ENCODE results near the gene OASL.

DNA sequence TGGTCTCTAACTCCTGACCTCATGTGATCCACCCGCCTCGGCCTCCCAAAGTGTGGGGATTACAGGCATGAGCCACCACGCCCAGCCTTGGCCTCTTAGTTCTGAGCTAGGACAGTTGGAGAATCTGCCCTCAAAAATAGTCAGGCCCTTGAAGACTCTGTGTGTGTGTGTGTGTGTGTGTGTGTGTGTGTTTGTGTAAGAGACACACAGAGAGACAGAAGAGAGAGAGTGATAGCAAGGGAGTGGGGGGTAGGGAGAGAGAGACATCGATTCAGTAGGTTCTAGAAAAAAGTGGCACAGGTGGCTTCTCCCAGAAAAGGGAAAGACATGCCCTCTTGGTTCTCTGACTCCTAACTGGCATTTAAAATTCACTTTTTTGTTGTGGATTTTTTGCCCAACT, 55.3 kb downstream of the OASL start:
- TF ChIP-seq EZH2 (IDR thresholded peaks at IDR 0.05) (no peak), POLR2AphosphoS5 (IDR thresholded peaks at IDR 0.05; ENCODE audit: borderline replicate concordance, low read depth, low read length) (no peak), FOXP2 (optimal IDR thresholded peaks at IDR 0.05; ENCODE audit: control extremely low read depth, extremely low read length, insufficient read depth) (no peak)
